A549 (cell line): ENCODE data around the gene ZDHHC24. TPM values are rescaled to one million over a fixed set of nuclear protein-coding genes. Genes with fewer than 3 reads are reported as not detected.
A peak's percentile ranks its signal among the peaks of the same experiment; 100 is the strongest.

Experiments
- ATAC-seq, 2 experiments: fragments of 200-7000 bp in 1 of 2; fragments of >200 bp in 1 of 2; cut with Nextera tagmentation in 1 of 2; cut with Tn5 transposase in 1 of 2; 3 replicates each; pipeline versions ENCODE4 v1.8.0 to v1.9.1; 2018 to 2020; ENCODE audit warnings: mild to moderate bottlenecking in 1 of 2, moderate library complexity in 1 of 2
- CTCF ChIA-PET: fragments of 300-600 bp; sonication (Branson Sonifier 250); formaldehyde crosslinking; extraction: SDS; loops from one replicate; lab custom pipeline; 2021; ENCODE audit warnings: antibody characterized with exemption, inconsistent platforms; lab: Yijun Ruan, JAX
- POLR2A ChIA-PET: fragments of 350-600 bp; formaldehyde crosslinking; extraction: SDS; loops from one replicate; lab custom pipeline; 2021; ENCODE audit warnings: antibody characterized with exemption, inconsistent platforms; lab: Yijun Ruan, JAX
- DNase-seq, 2 experiments: peaks; one replicate each; pipeline versions ENCODE4 v3.0.0 to v3.0.0-alpha.2; 2011 to 2016; ENCODE audit warnings: low read depth in 1 of 2, low spot score in 1 of 2
- FAIRE-seq: peaks from 2 replicates; lab custom pipeline; 2011; peaks lifted over from hg19 to GRCh38; lab: Jason Lieb, UNC
- H3K27ac ChIP-seq, 2 experiments: fragments of >200 bp; sonication (Bioruptor Twin); formaldehyde crosslinking; 3 replicates each; pipeline ENCODE4 v1.5.1; 2016 to 2017
- H3K4me1 ChIP-seq: fragments of >200 bp; sonication (Bioruptor Twin); formaldehyde crosslinking; 3 replicates; pipeline ENCODE4 v1.6.1; 2016
- H3K4me2 ChIP-seq: fragments of >200 bp; sonication (Bioruptor Twin); formaldehyde crosslinking; 3 replicates; pipeline ENCODE4 v1.6.1; 2016
- H3K4me3 ChIP-seq: fragments of >200 bp; sonication (Bioruptor Twin); formaldehyde crosslinking; 3 replicates; pipeline ENCODE4 v1.5.1; 2016
- H3K9me3 ChIP-seq: fragments of >200 bp; sonication (Bioruptor Twin); formaldehyde crosslinking; 3 replicates; pipeline ENCODE4 v1.6.1; 2016
- CBX8 ChIP-seq: fragments of 200-600 bp; sonication (generic); IDR thresholded peaks from 2 replicates; pipeline ENCODE4 v1.6.1; 2016
- CHD2 ChIP-seq: fragments of 150-350 bp; IDR thresholded peaks from 2 replicates; pipeline ENCODE4 v1.6.1; 2014; ENCODE audit warnings: low read length; ENCODE audit not compliant: partially characterized antibody
- CHD4 ChIP-seq: fragments of 200-600 bp; sonication (generic); IDR thresholded peaks from 2 replicates; pipeline ENCODE4 v1.6.1; 2016; ENCODE audit warnings: antibody characterized with exemption, mild to moderate bottlenecking, borderline replicate concordance
- CTCF ChIP-seq: fragments of >200 bp; sonication (Bioruptor Twin); formaldehyde crosslinking; IDR thresholded peaks from 3 replicates; pipeline ENCODE4 v1.5.1; 2016
- EHF ChIP-seq: fragments of 250-450 bp; sonication (Bioruptor Pico); IDR thresholded peaks from 2 replicates; pipeline ENCODE4 v1.5.0; 2020; ENCODE audit warnings: mild to moderate bottlenecking
- EHMT2 ChIP-seq: fragments of 200-600 bp; sonication (generic); IDR thresholded peaks from 2 replicates; pipeline ENCODE4 v1.6.1; 2016; ENCODE audit warnings: antibody characterized with exemption, low read depth, mild to moderate bottlenecking, moderate library complexity
- EP300 ChIP-seq, 2 experiments: fragments of >200 bp; sonication (Bioruptor Twin); formaldehyde crosslinking; IDR thresholded peaks; 2 replicates in 1 of 2; 3 replicates in 1 of 2; pipeline ENCODE4 v1.6.1; 2016 to 2017
- ESRRA ChIP-seq: fragments of 150-350 bp; IDR thresholded peaks from 2 replicates; pipeline ENCODE4 v1.6.1; 2014; ENCODE audit warnings: mild to moderate bottlenecking, low read length, borderline replicate concordance
- FOSB ChIP-seq: fragments of 250-450 bp; sonication (Bioruptor Pico); IDR thresholded peaks from 2 replicates; pipeline ENCODE4 v1.5.0; 2020; ENCODE audit warnings: mild to moderate bottlenecking, moderate library complexity
- FOXS1 ChIP-seq: fragments of 250-450 bp; sonication (Bioruptor Pico); IDR thresholded peaks from 2 replicates; pipeline ENCODE4 v1.5.0; 2020; ENCODE audit warnings: mild to moderate bottlenecking, moderate library complexity
- GATA3 ChIP-seq: IDR thresholded peaks from 2 replicates; pipeline ENCODE4 v1.6.1; 2012; ENCODE audit warnings: borderline replicate concordance
- HDAC2 ChIP-seq: fragments of 200-600 bp; sonication (generic); IDR thresholded peaks from 2 replicates; pipeline ENCODE4 v1.6.1; 2016
- HEYL ChIP-seq: fragments of 250-450 bp; sonication (Bioruptor Pico); IDR thresholded peaks from 2 replicates; pipeline ENCODE4 v1.8.0; 2021; ENCODE audit warnings: mild to moderate bottlenecking, moderate library complexity
- JUN ChIP-seq, 2 experiments: fragments of >200 bp; sonication (Bioruptor Twin); formaldehyde crosslinking; IDR thresholded peaks; 2 replicates in 1 of 2; 3 replicates in 1 of 2; pipeline ENCODE4 v1.6.1; 2016 to 2017
- JUNB ChIP-seq: fragments of >200 bp; sonication (Bioruptor Twin); formaldehyde crosslinking; IDR thresholded peaks from 2 replicates; pipeline ENCODE4 v1.6.1; 2016
- KDM1A ChIP-seq: fragments of 200-600 bp; sonication (generic); IDR thresholded peaks from 2 replicates; pipeline ENCODE4 v1.6.1; 2016; ENCODE audit warnings: low read depth, mild to moderate bottlenecking
- MAFK ChIP-seq: fragments of 450-650 bp; IDR thresholded peaks from 2 replicates; pipeline ENCODE4 v1.6.1; 2014; ENCODE audit not compliant: partially characterized antibody
- MYC ChIP-seq: IDR thresholded peaks from 2 replicates; pipeline ENCODE4 v1.6.1; 2012; ENCODE audit warnings: mild to moderate bottlenecking, inconsistent platforms, low read length, improper control_type of control experiment, borderline replicate concordance
- NFE2L2 ChIP-seq: fragments of 150-350 bp; conservative IDR thresholded peaks from 2 replicates; pipeline ENCODE4 v1.6.1; 2014; ENCODE audit warnings: low read length
- PHF8 ChIP-seq: fragments of 200-600 bp; sonication (generic); IDR thresholded peaks from 2 replicates; pipeline ENCODE4 v1.6.1; 2016; ENCODE audit warnings: low read depth, mild to moderate bottlenecking, antibody characterized with exemption, moderate library complexity, borderline replicate concordance
- POLR2AphosphoS2 ChIP-seq: conservative IDR thresholded peaks from 2 replicates; pipeline ENCODE4 v1.6.1; 2012; ENCODE audit warnings: low read length, improper control_type of control experiment, inconsistent platforms
- RCOR1 ChIP-seq: fragments of 150-350 bp; IDR thresholded peaks from 2 replicates; pipeline ENCODE4 v1.6.1; 2014; ENCODE audit warnings: antibody characterized with exemption, low read length, low read depth
- RFX5 ChIP-seq: fragments of 450-650 bp; IDR thresholded peaks from 2 replicates; pipeline ENCODE4 v1.7.1; 2014; ENCODE audit warnings: antibody characterized with exemption, mild to moderate bottlenecking, moderate library complexity
- TP53 ChIP-seq: fragments of 250-450 bp; sonication (Bioruptor Pico); IDR thresholded peaks from 2 replicates; pipeline ENCODE4 v1.5.0; 2021; ENCODE audit warnings: mild to moderate bottlenecking, moderate library complexity
- ZC3H11A ChIP-seq: fragments of 450-650 bp; IDR thresholded peaks from 2 replicates; pipeline ENCODE4 v1.6.1; 2014; ENCODE audit warnings: antibody characterized with exemption, mild to moderate bottlenecking
- ZFP36 ChIP-seq: fragments of 450-650 bp; IDR thresholded peaks from 2 replicates; pipeline ENCODE4 v1.6.1; 2014; ENCODE audit warnings: borderline replicate concordance; ENCODE audit not compliant: partially characterized antibody
- ZNF302 ChIP-seq: fragments of 250-450 bp; sonication (Bioruptor Pico); IDR thresholded peaks from 2 replicates; pipeline ENCODE4 v1.9.0; 2021; ENCODE audit warnings: inconsistent platforms, mild to moderate bottlenecking, moderate library complexity
- ZSCAN20 ChIP-seq: fragments of 250-450 bp; sonication (Bioruptor Pico); IDR thresholded peaks from 2 replicates; pipeline ENCODE4 v1.8.0; 2022; ENCODE audit warnings: mild to moderate bottlenecking, moderate library complexity
- WGBS: methylation state at CpG from one replicate; pipeline ENCODE4 v1.1.6; 2017; ENCODE audit errors: missing lambda C conversion rate; 5-methylcytosine and 5-hydroxymethylcytosine counted together
- polyA plus RNA-seq, 4 experiments: library from polyadenylated mRNA; depleted of rRNA in 3 of 4; stranded (reverse); fragments of >200 nt; fragmentation: RNase III in 1 of 4; extraction: RNeasy Plus Mini Kit Qiagen cat#74134 plus additional on column Dnase treatment in 1 of 4; gene quantifications; 2 replicates in 3 of 4; 3 replicates in 1 of 4; pipeline ENCODE4 v1.2.3, GENCODE V29; 2011 to 2017
- TF ChIP-seq, protein P1 (sequence below): fragments of >200 bp; sonication (Bioruptor Twin); formaldehyde crosslinking; IDR thresholded peaks from 3 replicates; pipeline ENCODE4 v1.6.1; 2016
- TF ChIP-seq, protein P2 (sequence below): fragments of 250-450 bp; sonication (Bioruptor Pico); IDR thresholded peaks from 2 replicates; pipeline ENCODE4 v1.5.0; 2020; ENCODE audit warnings: low read depth, mild to moderate bottlenecking, moderate library complexity

ZDHHC24 gene
- polyA plus RNA-seq, 2 of the 4 experiments (the other 2 are of a cell fraction): 8.6 to 8.7 TPM

GRCh38 chr11:66523611-66524010 is 22.2 kb downstream of the ZDHHC24 start:
- WGBS: 94% methylated on average over 11 of the region's 11 CpGs
- Histone ChIP-seq H3K9me3 (no peaks in the 10 kb centered on the region), H3K4me3 (no peak overlapping the region), H3K4me1 (no peaks in the 10 kb centered on the region), H3K4me2 (no peak overlapping the region), H3K27ac (no peak overlapping the region)
- TF ChIP-seq RFX5 (no peak), ZC3H11A (no peak), JUN (IDR thresholded peaks at IDR 0.05) (no peak), CHD4 (no peak), ZFP36 (no peak)
- POLR2A ChIA-PET: no interaction called here
- DNase-seq (no peak), ATAC-seq (no peak), FAIRE-seq (no peak)
- CTCF ChIA-PET: interaction anchor here (0.7 to 2.0 kb wide), 2 partner anchors 9 to 116 kb away, joined by 3 to 4 read pairs; no protein-coding TSS in a partner anchor

- CTCF ChIA-PET: interaction anchor here (1.0 to 1.7 kb wide), 2 partner anchors 21 to 82 kb away, joined by 3 to 4 read pairs; partner anchors contain the start of genes CCDC87 and CCS
- H3K9me3 ChIP-seq: no peaks in the 10 kb centered on the region
- peak in 1 of 2 experiments; percentile 21 for DNase-seq
- FAIRE-seq: no peak
- peak in 1 of 2 experiments; percentile 40; a peak in 3 of 6 replicates for ATAC-seq
- 38% methylated on average over 5 of the region's 5 CpGs for WGBS
- H3K4me1 ChIP-seq: peaks cover 9% of the 10 kb centered on the region; the same call in 2 of the 3 replicates
- H3K27ac ChIP-seq: peak overlapping the region; percentile 77 to 84
- POLR2A ChIA-PET: interaction anchor here (1.1 to 2.0 kb wide), 2 partner anchors 31 to 105 kb away, joined by 5 to 20 read pairs; partner anchors contain the start of genes DPP3 and RBM14
- peak overlapping the region; percentile 75 for H3K4me3 ChIP-seq
- peak overlapping the region; percentile 86 for H3K4me2 ChIP-seq
- TF ChIP-seq FOSB (CRISPR knock-in tag) (no peak), KDM1A (no peak)
Observed at GRCh38 chr11:66510990-66511339, 34.9 kb downstream of the ZDHHC24 start.

GRCh38 chr11:66510271-66510989 is 35.4 kb downstream of the ZDHHC24 start, which contains the start of gene BBS1:
Gene BBS1, plus strand, starts transcription at chr11:66510635. Its CDS starts 25 bp downstream, at chr11:66510660.
- CTCF ChIA-PET: interaction anchor here (0.9 to 1.7 kb wide), 3 partner anchors 22 to 82 kb away, joined by 3 to 4 read pairs (median 3); partner anchors contain the start of genes CCDC87 and CCS
- FAIRE-seq: no peak
- WGBS: 4% methylated on average over 21 of the region's 31 CpGs
- TF ChIP-seq ESRRA: no peak
- no peak for TF ChIP-seq ZNF302
- no peak for TF ChIP-seq CHD2
- TF ChIP-seq TP53: no peak
- TF ChIP-seq PHF8: peak; percentile 72; the same call in 1 of the 2 replicates
- TF ChIP-seq, protein P1, sequence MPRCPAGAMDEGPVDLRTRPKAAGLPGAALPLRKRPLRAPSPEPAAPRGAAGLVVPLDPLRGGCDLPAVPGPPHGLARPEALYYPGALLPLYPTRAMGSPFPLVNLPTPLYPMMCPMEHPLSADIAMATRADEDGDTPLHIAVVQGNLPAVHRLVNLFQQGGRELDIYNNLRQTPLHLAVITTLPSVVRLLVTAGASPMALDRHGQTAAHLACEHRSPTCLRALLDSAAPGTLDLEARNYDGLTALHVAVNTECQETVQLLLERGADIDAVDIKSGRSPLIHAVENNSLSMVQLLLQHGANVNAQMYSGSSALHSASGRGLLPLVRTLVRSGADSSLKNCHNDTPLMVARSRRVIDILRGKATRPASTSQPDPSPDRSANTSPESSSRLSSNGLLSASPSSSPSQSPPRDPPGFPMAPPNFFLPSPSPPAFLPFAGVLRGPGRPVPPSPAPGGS: 0 out of 3 replicates have a peak, but pooled peaks have one; percentile 26
- TF ChIP-seq CBX8: no peak
- TF ChIP-seq RCOR1: no peak
- TF ChIP-seq FOSB (CRISPR knock-in tag): no peak
- TF ChIP-seq JUNB: no peak
- no peak for TF ChIP-seq POLR2AphosphoS2
- TF ChIP-seq, protein P2, sequence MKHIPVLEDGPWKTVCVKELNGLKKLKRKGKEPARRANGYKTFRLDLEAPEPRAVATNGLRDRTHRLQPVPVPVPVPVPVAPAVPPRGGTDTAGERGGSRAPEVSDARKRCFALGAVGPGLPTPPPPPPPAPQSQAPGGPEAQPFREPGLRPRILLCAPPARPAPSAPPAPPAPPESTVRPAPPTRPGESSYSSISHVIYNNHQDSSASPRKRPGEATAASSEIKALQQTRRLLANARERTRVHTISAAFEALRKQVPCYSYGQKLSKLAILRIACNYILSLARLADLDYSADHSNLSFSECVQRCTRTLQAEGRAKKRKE: no peak
- TF ChIP-seq MAFK: no peak
- TF ChIP-seq HDAC2: no peak
- no peak for TF ChIP-seq CTCF
- TF ChIP-seq NFE2L2: no peak
- no peak for TF ChIP-seq MYC
- no peak for TF ChIP-seq CHD4
- TF ChIP-seq EHMT2: no peak
- peak; percentile 37; the same call in 1 of the 2 replicates for TF ChIP-seq GATA3
- TF ChIP-seq EHF: no peak
- TF ChIP-seq EP300 (IDR thresholded peaks at IDR 0.05): no peak
- no peak for TF ChIP-seq HEYL
- no peak for TF ChIP-seq ZSCAN20
- no peak for TF ChIP-seq ZFP36
- TF ChIP-seq FOXS1 (CRISPR knock-in tag): no peak

More at GRCh38 chr11:66510271-66510989, 35.4 kb downstream of the ZDHHC24 start, which contains the start of gene BBS1:
- Histone ChIP-seq H3K27ac (peak within 1 kb of the TSS; percentile 77 to 84), H3K4me2 (peak within 1 kb of the TSS; percentile 86), H3K4me3 (peak within 1 kb of the TSS; percentile 75), H3K4me1 (peaks cover 9% of the 10 kb centered on the region; the same call in 2 of the 3 replicates), H3K9me3 (no peaks in the 10 kb centered on the region)
- POLR2A ChIA-PET: interaction anchor here (0.6 to 2.0 kb wide), 4 partner anchors 30 to 106 kb away, joined by 3 to 20 read pairs (median 5); partner anchors contain the start of genes CCDC87, CCS, DPP3 and RBM14
- peak; percentile 97 to 99 for ATAC-seq
- peak; percentile 82 to 93 for DNase-seq
